ENCODE results near the gene NR1D1. TPM values are rescaled to one million over a fixed set of nuclear protein-coding genes. Genes with fewer than 3 reads are reported as not detected.

Gene NR1D1
- total RNA-seq, 1 experiment from 2014 or later = 10.7 TPM

GRCh38 chr17:40069751-40070708 lies 30.4 kb downstream of the NR1D1 start:
- Histone ChIP-seq H3K4me3 (no peak overlapping the region), H3K27ac (no peak overlapping the region), H3K9me2 (ENCODE audit: insufficient read depth) (no peaks in the 10 kb centered on the region), H3K9me3 (ENCODE audit: insufficient read depth, low read depth) (no peaks in the 10 kb centered on the region), H3F3A (ENCODE audit: insufficient read depth, low read depth) (peaks cover 4% of the 10 kb centered on the region; the same call in 1 of the 2 replicates), H3K36me3 (ENCODE audit: low read depth) (no peaks in the 10 kb centered on the region), H3K4me2 (no peak overlapping the region), H4K20me1 (ENCODE audit: insufficient read depth) (no peaks in the 10 kb centered on the region; the same call in 1 of the 2 replicates), H3K27me3 (ENCODE audit: insufficient read depth, low read depth) (no peaks in the 10 kb centered on the region), H2AFZ (no peak overlapping the region), H3K4me1 (replicated peaks; ENCODE audit: insufficient read depth) (peaks cover 25% of the 10 kb centered on the region), H3K79me2 (ENCODE audit: low read depth) (no peaks in the 10 kb centered on the region)
- no TSS peak for BruUV-seq (replicated peaks)
- peak in 1 of 2 experiments; percentile 29 for DNase-seq
- ChIA-PET POLR2A (ENCODE audit: unreplicated experiment) (no interaction called here), CTCF (interaction anchor here (0.6 kb wide), 1 partner anchor 98 kb away, joined by 4 read pairs; no protein-coding TSS in a partner anchor)
- TF ChIP-seq EZH2 (IDR thresholded peaks at IDR 0.05; ENCODE audit: low read depth) = no peak
- TF ChIP-seq, protein P1, sequence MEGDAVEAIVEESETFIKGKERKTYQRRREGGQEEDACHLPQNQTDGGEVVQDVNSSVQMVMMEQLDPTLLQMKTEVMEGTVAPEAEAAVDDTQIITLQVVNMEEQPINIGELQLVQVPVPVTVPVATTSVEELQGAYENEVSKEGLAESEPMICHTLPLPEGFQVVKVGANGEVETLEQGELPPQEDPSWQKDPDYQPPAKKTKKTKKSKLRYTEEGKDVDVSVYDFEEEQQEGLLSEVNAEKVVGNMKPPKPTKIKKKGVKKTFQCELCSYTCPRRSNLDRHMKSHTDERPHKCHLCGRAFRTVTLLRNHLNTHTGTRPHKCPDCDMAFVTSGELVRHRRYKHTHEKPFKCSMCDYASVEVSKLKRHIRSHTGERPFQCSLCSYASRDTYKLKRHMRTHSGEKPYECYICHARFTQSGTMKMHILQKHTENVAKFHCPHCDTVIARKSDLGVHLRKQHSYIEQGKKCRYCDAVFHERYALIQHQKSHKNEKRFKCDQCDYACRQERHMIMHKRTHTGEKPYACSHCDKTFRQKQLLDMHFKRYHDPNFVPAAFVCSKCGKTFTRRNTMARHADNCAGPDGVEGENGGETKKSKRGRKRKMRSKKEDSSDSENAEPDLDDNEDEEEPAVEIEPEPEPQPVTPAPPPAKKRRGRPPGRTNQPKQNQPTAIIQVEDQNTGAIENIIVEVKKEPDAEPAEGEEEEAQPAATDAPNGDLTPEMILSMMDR (conservative IDR thresholded peaks at IDR 0.05) = peak; percentile 45; the same call in 1 of the 2 replicates
- intact Hi-C loops (cut with micrococcal nuclease; ENCODE audit: unreplicated experiment) = no loop called here

DNA sequence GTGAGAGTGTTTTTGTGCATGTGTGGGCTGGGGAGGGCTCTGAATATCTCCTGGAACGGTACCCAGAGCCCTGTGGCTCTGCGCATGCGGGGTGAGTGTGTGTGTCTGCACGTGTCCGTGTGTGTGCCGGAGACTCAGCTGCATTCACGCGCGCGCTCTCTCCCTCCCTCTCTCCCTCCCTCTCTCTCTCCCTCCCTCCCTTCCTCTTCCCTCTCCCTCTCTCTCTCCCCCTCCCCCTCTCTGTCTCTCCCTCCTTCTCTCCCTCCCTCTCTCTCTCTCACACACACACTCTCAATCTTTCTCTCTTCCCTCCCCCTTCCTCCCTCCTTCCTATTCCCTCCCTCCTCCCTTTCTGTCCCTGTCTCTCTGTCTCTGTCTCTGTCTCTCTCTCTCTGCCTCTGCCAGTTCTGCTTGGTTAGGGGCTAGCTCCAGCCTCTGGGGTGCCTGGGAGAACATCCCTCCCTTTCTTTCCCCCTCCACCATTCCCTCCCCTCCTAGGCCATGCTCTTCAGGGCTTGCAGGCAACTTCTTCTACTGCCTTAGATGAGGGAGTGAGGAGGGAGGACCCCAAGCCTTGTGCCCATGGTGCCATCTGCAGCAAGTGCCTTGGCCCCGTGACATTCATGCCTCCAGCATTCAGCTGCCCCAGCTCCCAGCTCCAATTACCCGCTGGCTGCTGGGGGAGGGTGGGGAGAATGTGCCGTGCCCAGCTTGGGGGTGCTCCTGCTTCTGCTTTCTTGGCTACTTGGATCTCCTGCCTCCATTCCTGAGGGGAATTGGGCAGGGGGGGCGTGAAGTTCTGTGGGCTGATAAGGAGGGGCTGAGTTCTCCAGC lies 31.3 kb downstream of the NR1D1 start:
- H3K27ac ChIP-seq = no peak overlapping the region
- peaks cover 10% of the 10 kb centered on the region; the same call in 1 of the 2 replicates for H3F3A ChIP-seq (ENCODE audit: insufficient read depth, low read depth)
- ChIA-PET CTCF (no interaction called here), POLR2A (ENCODE audit: unreplicated experiment) (no interaction called here)
- H3K36me3 ChIP-seq (ENCODE audit: low read depth) = no peaks in the 10 kb centered on the region
- H2AFZ ChIP-seq = no peak overlapping the region
- no TSS peak for BruUV-seq (replicated peaks)
- no peaks in the 10 kb centered on the region for H3K9me2 ChIP-seq (ENCODE audit: insufficient read depth)
- no peak overlapping the region for H3K4me3 ChIP-seq
- H3K79me2 ChIP-seq (ENCODE audit: low read depth) = no peaks in the 10 kb centered on the region
- intact Hi-C loops (cut with micrococcal nuclease; ENCODE audit: unreplicated experiment) = no loop called here
- no peaks in the 10 kb centered on the region for H3K27me3 ChIP-seq (ENCODE audit: insufficient read depth, low read depth)
- H3K4me2 ChIP-seq = no peak overlapping the region
- no peaks in the 10 kb centered on the region for H3K9me3 ChIP-seq (ENCODE audit: insufficient read depth, low read depth)
- H3K4me1 ChIP-seq (replicated peaks; ENCODE audit: insufficient read depth) = peaks cover 34% of the 10 kb centered on the region
- DNase-seq = no peak
- TF ChIP-seq, protein P1 (conservative IDR thresholded peaks at IDR 0.05) = no peak
- no peak for TF ChIP-seq EZH2 (IDR thresholded peaks at IDR 0.05; ENCODE audit: low read depth)
- no peaks in the 10 kb centered on the region; the same call in 1 of the 2 replicates for H4K20me1 ChIP-seq (ENCODE audit: insufficient read depth)

- no peak overlapping the region for H3K27ac ChIP-seq
- no TSS peak for BruUV-seq (replicated peaks)
- intact Hi-C loops (cut with micrococcal nuclease; ENCODE audit: unreplicated experiment) = no loop called here
- H4K20me1 ChIP-seq (ENCODE audit: insufficient read depth) = no peaks in the 10 kb centered on the region; the same call in 1 of the 2 replicates
- no peak overlapping the region for H2AFZ ChIP-seq
- H3K36me3 ChIP-seq (ENCODE audit: low read depth) = no peaks in the 10 kb centered on the region
- H3K9me2 ChIP-seq (ENCODE audit: insufficient read depth) = no peaks in the 10 kb centered on the region
- no peaks in the 10 kb centered on the region for H3K9me3 ChIP-seq (ENCODE audit: insufficient read depth, low read depth)
- DNase-seq = no peak
- H3K27me3 ChIP-seq (ENCODE audit: insufficient read depth, low read depth) = no peaks in the 10 kb centered on the region
- no peaks in the 10 kb centered on the region for H3K79me2 ChIP-seq (ENCODE audit: low read depth)
- H3K4me2 ChIP-seq = no peak overlapping the region
- H3F3A ChIP-seq (ENCODE audit: insufficient read depth, low read depth) = peaks cover 10% of the 10 kb centered on the region; the same call in 1 of the 2 replicates
- ChIA-PET POLR2A (ENCODE audit: unreplicated experiment) (no interaction called here), CTCF (no interaction called here)
- H3K4me3 ChIP-seq = no peak overlapping the region
- no peak for TF ChIP-seq EZH2 (IDR thresholded peaks at IDR 0.05; ENCODE audit: low read depth)
- TF ChIP-seq, protein P1 (conservative IDR thresholded peaks at IDR 0.05) = no peak
- H3K4me1 ChIP-seq (replicated peaks; ENCODE audit: insufficient read depth) = peaks cover 40% of the 10 kb centered on the region
Observed at GRCh38 chr17:40068584-40068916, 31.8 kb downstream of the NR1D1 start.
